Fibroblast of mammary gland (primary cell): ENCODE measurements around the gene OR51M1.
"Not testable (repeated sequence)": the region's sequence is repeated elsewhere in the genome, so short reads cannot be mapped to it uniquely, and the experiment has no call there.

ENCODE experiments used
- DNase-seq: peaks from one replicate; pipeline ENCODE4 v3.0.0-alpha.2; 2010; ENCODE audit warnings: low read depth
- H3K4me3 ChIP-seq: 2 replicates; pipeline ENCODE4 v1.5.1; 2011; ENCODE audit warnings: low read depth, mild to moderate bottlenecking, low read length, moderate library complexity; ENCODE audit not compliant: control insufficient read depth
- TF ChIP-seq, protein P1 (sequence below): conservative IDR thresholded peaks from 2 replicates; pipeline ENCODE4 v1.5.1; 2011; ENCODE audit warnings: low read depth, low read length, inconsistent platforms; ENCODE audit not compliant: control insufficient read depth, insufficient read depth

Gene OR51M1

DNA sequence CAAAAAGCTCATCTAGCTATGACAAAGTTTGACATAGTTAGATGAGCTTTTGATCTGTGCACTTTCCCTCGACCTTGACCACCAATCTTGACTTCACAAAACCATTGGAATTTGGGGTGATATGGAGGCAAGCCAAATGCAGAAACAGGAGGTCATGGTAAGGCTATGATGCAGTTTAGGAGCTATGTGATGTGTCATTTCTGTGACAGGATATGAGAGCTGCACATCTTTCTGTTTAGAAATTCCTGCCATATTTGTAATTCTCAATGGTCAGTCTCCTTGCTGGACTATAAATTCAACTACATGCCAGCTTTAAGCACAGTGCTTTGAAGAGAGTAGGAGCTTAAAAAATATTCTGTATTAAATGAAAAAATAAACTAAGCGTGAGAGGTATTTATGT lies 19.4 kb upstream of the OR51M1 start:
- H3K4me3 ChIP-seq, result no peak overlapping the region
- TF ChIP-seq, protein P1, sequence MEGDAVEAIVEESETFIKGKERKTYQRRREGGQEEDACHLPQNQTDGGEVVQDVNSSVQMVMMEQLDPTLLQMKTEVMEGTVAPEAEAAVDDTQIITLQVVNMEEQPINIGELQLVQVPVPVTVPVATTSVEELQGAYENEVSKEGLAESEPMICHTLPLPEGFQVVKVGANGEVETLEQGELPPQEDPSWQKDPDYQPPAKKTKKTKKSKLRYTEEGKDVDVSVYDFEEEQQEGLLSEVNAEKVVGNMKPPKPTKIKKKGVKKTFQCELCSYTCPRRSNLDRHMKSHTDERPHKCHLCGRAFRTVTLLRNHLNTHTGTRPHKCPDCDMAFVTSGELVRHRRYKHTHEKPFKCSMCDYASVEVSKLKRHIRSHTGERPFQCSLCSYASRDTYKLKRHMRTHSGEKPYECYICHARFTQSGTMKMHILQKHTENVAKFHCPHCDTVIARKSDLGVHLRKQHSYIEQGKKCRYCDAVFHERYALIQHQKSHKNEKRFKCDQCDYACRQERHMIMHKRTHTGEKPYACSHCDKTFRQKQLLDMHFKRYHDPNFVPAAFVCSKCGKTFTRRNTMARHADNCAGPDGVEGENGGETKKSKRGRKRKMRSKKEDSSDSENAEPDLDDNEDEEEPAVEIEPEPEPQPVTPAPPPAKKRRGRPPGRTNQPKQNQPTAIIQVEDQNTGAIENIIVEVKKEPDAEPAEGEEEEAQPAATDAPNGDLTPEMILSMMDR, result no peak
- peak; percentile 73 for DNase-seq

- DNase-seq, H3K4me3 ChIP-seq: not testable (repeated sequence)
Measured at GRCh38 chr11:5366365-5366764, 17.2 kb upstream of the OR51M1 start.

DNA sequence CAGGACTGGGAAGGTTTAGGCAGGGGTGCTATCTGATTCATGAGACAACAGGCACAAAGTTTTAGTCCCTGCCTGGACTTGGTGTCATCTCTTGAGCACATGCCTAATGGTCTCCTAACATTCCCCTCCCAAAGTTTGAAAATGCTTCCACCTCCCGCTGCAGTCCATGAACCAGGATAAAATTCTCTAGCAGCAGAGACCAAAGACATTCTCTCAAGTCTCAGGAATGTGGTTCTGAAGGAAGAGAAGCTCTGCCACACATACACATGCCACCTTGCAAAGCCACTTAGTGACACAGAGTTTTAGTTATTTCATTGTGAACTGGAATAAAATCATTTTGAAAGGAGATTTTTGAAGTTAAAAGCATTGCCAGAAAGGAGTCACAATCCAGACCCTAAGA lies 16.8 kb upstream of the OR51M1 start:
- TF ChIP-seq, protein P1, result no peak
- no peak for DNase-seq
- H3K4me3 ChIP-seq, result no peak overlapping the region

- peak; percentile 43 for DNase-seq
Measured at GRCh38 chr11:5367448-5368074, 16.1 kb upstream of the OR51M1 start.

GRCh38 chr11:5368502-5369043 lies 15.0 kb upstream of the OR51M1 start:
- TF ChIP-seq, protein P1, result no peak
- no peak overlapping the region for H3K4me3 ChIP-seq
- DNase-seq, result no peak

More at GRCh38 chr11:5367448-5368074, 16.1 kb upstream of the OR51M1 start:
- no peak overlapping the region for H3K4me3 ChIP-seq
- TF ChIP-seq, protein P1, result no peak

DNA sequence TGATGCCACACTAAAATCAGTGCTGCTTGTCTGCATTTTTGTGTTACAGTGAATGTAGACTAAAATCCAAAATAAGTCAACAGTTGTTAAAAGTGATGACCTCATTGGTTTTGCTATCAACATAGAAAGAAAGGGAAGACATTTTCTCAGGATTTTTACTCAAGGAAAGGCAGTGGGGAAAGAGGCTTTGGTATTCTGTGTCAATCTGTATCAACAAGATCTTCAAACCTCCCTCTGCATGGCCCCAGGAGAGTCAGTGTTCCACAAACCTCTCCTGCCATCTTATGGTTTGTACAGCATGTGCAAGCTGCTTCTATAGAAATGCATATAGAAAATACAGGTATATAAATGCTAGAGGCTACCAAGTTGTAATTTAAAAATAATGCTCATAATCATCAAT lies 13.8 kb upstream of the OR51M1 start:
- DNase-seq, result peak; percentile 57
- TF ChIP-seq, protein P1, result peak; percentile 41
- no peak overlapping the region for H3K4me3 ChIP-seq

GRCh38 chr11:5380740-5381342 lies 2.8 kb upstream of the OR51M1 start:
- DNase-seq, result peak; percentile 75
- H3K4me3 ChIP-seq, result no peak overlapping the region
- TF ChIP-seq, protein P1, result peak; percentile 91
